HTERT RPE-1 (cell line): ENCODE data around the gene ACER3.
"Not testable (repeated sequence)": the region's sequence is repeated elsewhere in the genome, so short reads cannot be mapped to it uniquely, and the experiment has no call there.

Source experiments
- in situ Hi-C: fragments of 300-500 bp; cut with MboI; formaldehyde crosslinking; loops from 4 replicates; pipeline ENCODE4 v1.14.3; 2020; ENCODE audit warnings: low sequenced_read_pairs

The ACER3 gene

DNA sequence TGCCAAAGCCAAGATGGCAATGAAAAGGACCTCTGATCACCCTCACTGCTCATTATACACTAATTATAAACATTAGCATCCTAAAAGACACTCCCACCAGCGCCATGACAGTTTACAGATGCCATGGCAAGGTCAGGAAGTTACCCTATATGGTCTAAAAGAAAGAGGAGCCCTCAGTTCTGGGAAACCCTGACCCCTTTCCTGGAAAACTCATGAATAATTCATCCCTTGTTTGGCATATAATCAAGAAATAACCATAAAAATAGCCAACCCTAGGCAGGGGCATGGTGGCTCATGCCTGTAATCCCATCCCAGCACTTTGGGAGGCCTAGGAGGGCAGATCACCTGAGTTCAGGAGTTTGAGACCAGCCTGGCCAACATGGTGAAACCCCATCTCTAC is 193.4 kb downstream of the ACER3 start:
- in situ Hi-C loops: no loop called here

GRCh38 chr11:77055101-77055561 is 194.4 kb downstream of the ACER3 start:
- in situ Hi-C loops: no loop called here

GRCh38 chr11:77055913-77056312 is 195.2 kb downstream of the ACER3 start:
- in situ Hi-C loops: no loop called here

DNA sequence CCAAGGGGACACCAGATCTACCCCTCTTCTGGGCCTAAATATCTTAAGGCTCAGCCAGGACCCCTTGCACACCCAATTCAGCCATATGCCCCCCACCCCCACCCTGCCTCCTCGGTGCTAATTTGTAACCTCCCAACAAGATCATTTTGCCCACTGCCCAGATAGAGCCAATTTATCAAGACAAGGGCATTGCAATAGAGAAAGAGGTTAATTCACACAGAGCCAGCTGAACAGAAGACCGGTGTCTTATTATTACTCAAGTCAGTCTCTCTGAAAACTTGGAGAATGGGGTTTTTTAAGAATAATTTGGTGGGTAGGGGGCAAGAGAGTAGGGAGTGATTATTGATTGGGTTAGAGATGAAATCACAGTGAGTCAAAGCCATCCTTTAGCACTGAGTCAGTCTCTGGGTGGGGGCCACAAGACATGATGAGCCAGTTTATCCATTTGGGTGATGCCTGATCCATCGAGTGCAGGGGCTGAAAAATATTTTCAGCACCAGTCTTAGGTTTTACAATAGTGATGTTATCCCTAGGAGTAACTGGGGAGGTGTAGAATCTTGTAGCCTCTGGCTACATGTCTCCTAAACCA is 196.2 kb downstream of the ACER3 start:
- in situ Hi-C loops: no loop called here

GRCh38 chr11:77057938-77058474 is 197.3 kb downstream of the ACER3 start:
- in situ Hi-C loops: no loop called here

GRCh38 chr11:77058900-77059299 is 198.2 kb downstream of the ACER3 start:
- in situ Hi-C loops: no loop called here

GRCh38 chr11:77059806-77060205 is 199.1 kb downstream of the ACER3 start:
- in situ Hi-C loops: no loop called here

GRCh38 chr11:77060234-77060633 is 199.5 kb downstream of the ACER3 start:
- in situ Hi-C loops: no loop called here

- in situ Hi-C loops: not testable (repeated sequence)
Measured at GRCh38 chr11:77061258-77061657, 200.5 kb downstream of the ACER3 start.

DNA sequence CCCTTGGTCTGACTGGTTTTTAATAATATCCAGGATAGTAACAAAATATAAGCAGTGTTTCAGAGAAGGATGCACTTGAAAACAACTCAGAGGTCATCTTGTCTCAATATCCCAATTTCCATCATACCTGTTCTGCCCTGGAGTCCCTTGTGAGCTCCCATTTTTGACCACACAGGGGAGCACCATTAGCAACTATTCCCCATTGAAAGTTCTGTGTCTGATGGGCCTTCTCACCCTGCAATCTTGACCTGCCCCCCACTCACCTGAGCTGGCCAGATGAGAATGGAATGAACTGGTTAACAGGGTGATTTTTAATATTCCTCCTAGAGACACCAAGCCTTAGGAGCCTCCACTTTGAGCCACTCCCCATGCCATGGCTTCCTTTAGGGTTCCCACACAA is 202.2 kb downstream of the ACER3 start:
- in situ Hi-C loops: no loop called here

DNA sequence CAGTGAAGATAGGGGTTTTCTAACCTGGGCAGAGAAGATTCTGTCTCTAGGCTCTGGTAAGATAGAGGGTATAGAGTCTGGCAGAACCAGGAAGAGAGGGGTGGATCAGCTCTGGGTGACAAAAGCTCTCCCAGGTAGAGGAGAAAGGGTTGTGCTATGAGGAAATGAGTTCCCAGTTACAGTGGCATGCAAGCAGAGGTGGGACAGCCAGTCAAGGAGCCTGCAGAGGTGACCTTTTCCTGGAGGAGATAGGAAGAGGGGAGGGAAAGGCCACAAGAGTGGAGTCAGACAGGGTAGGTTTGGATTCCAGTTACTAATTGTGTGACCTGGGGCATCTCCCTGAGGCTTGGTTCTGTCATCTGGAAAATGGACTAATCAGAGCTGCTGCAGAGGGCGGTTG is 202.7 kb downstream of the ACER3 start:
- in situ Hi-C loops: no loop called here

GRCh38 chr11:77063861-77064260 is 203.1 kb downstream of the ACER3 start:
- in situ Hi-C loops: no loop called here

GRCh38 chr11:77064648-77065217 is 204.0 kb downstream of the ACER3 start:
- in situ Hi-C loops: no loop called here

DNA sequence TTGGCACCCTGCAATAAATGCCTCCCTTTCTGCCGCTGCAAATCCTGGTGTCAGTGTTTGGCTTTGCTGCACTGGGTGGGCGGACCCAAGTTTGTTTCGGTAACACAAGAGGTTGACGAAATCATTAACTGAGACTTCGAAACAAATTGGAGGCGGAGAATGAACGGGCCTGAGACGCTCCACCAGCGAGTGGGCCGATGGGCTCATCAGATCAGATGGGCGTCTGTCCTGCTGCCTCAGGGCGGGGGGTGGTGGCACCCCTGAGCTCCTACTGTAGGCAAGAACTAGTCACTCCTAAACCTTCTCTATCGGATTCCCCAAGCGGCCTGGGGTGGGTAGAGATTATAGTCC is 205.1 kb downstream of the ACER3 start:
- in situ Hi-C loops: no loop called here

- in situ Hi-C loops: no loop called here
Measured at GRCh38 chr11:77066229-77067042, 205.7 kb downstream of the ACER3 start, which contains the start of gene CAPN5. TSS of gene CAPN5 (plus strand) at chr11:77066971. CDS start at chr11:77084887, 17,916 bp downstream.

DNA sequence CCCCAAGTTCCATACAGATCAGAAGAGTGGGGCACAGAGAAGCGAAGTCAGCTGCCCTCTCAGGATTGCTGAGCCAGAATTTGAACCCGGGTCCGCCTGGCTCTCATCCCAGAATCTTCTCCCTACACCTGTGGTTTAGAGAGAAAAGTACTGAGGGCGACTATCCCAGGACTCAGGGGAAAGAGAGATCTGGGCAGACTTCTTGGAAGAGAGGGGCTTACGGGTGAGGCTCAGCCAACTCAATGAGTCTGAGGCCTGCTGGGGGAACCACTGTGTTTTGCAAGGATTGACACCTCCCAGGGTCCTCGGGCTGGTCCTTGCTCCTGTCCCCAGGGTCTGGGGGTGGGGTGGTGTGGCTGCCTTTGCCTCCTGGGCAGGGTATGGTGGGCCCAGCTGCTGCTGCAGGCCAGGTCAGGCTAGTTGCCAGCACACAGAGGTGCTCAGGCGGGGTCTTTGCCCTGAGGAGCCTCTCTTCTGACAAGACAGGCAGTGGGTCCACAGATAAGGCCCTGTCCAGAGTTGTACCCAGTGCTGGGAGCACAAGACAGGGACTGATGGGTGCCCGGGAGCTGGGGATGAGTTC is 207.2 kb downstream of the ACER3 start:
- in situ Hi-C loops: no loop called here

DNA sequence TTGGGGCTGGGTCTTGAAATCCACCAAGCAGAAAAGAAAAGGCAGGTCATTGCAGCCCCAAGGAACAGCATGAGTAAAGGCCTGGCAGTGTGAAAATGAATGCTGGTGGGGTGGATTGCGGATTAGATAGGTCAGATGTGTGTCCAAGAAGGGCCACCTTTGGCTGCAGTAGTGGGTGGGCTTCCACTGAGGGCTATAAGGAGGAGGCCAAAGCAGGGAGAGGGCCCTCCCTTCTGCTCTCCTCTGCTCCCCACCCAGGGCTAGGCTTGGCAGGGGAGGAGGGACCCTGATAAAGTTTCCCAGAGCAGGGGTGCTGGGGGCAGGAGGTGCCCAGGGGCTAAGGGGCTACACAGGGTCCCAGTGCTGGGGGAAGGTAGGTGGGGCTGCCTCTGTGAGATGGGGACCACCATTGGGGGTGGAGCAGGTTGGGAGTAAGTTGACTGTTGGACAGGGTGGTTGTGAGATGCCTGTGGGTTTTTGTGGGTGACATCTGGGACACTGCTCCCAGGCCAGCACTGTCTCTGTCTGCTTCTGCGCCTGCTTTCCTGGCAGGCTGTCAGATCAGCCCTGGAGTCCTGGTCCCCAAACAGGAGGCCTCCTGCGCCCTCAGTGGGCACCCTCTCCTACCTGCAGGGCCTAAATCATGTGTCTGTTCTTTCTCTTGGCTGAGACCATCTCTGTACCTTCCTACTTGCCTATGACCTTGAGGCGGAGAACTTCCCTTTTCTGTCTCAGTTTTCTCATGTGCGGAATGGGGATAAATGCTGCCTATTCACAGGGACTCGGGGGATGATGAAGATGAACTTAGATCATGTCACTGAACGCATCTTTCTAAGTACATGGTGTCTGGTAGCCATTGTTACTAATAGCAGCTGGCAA is 208.0 kb downstream of the ACER3 start:
- in situ Hi-C loops: no loop called here

DNA sequence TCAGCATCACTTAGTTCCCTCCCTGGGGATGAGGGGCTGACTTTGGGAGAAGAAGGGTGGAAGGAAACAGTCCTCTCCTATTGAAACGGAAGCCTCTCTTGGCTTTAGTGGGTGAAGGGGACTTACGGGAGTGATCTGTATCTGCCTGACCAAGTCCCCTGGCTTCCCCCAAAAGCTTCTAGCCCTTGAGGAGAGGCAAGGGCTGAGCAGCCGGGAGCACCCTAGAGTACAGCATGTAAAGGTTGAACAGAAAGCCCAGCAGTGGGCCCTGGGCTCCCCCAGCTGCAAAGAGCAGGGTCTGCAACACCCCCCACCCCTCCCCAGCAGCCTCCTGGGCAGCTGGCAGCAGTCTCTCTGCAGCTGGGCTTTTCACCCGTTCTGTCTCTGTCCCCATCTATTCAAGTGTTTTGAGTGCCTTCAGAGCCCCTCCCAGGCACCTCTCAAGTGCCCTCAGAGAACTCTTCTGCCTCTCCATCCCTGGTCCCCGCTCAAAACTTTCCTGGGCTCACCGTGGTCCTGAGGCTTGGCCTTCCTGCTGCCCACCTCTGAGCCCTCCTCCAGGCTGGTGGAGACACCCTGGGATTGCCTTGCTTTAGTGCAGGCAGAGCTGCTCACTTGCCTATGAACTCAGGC is 208.7 kb downstream of the ACER3 start:
- in situ Hi-C loops: no loop called here

GRCh38 chr11:77069969-77070582 is 209.4 kb downstream of the ACER3 start:
- in situ Hi-C loops: no loop called here

GRCh38 chr11:77071077-77071476 is 210.4 kb downstream of the ACER3 start:
- in situ Hi-C loops: no loop called here
